Measurements from ENCODE around the gene C17orf75. TPM values are rescaled to one million over a fixed set of nuclear protein-coding genes. Genes with fewer than 3 reads are reported as not detected.
A peak's percentile ranks its signal among the peaks of the same experiment; 100 is the strongest.
"Not testable (repeated sequence)": the region's sequence is repeated elsewhere in the genome, so short reads cannot be mapped to it uniquely, and the experiment has no call there.

C17orf75 gene
- total and polyA plus RNA-seq, 2 experiments from 2014 or later = 35.9 to 43.3 TPM

DNA sequence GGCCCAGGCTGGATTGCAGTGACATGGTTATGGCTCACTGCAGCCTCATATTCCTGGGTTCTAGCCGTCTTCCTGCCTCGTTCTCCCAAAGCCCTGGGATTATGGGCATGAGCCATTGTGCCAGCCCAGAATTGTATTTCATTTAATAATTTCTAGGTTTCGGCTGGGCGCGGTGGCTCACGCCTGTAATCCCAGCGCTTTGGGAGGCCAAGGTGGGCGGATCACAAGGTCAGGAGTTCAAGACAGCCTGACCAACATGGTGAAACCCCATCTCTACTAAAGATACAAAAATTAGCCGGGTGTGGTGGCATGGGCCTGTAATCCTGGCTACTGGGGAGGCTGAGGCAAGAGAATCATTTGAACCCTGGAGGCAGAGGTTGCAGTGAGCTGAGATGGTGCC, 10.8 kb upstream of the C17orf75 start:
- H3K4me1 ChIP-seq (ENCODE audit: insufficient read depth) = peaks cover 15% of the 10 kb centered on the region
- H3K4me1 Mint-ChIP-seq = peaks cover 22% of the 10 kb centered on the region
- not testable (repeated sequence) for DNase-seq (ENCODE audit: low spot score); H3K9me3 Mint-ChIP-seq; H3K27ac Mint-ChIP-seq; H3K9me2 ChIP-seq (ENCODE audit: insufficient read depth); H3K27me3 ChIP-seq (ENCODE audit: insufficient read depth); H3K27ac ChIP-seq (ENCODE audit: low read depth); H2AFZ ChIP-seq; ATAC-seq
- H3K27me3 Mint-ChIP-seq (ENCODE audit: insufficient read depth, low read depth, poor library complexity) = peaks cover 13% of the 10 kb centered on the region
- peaks cover 46% of the 10 kb centered on the region for H3K36me3 ChIP-seq (ENCODE audit: insufficient read depth)
- peak overlapping the region; percentile 89 for H3K4me3 ChIP-seq
- peaks cover 56% of the 10 kb centered on the region for H4K20me1 ChIP-seq (replicated peaks; ENCODE audit: insufficient read depth)
- H3K4me2 ChIP-seq = peak overlapping the region; percentile 81
- peaks cover 18% of the 10 kb centered on the region; the same call in 1 of the 2 replicates for H3F3A ChIP-seq (replicated peaks; ENCODE audit: low read depth)
- peak overlapping the region; percentile 99 for H3K4me3 Mint-ChIP-seq
- peaks cover 70% of the 10 kb centered on the region for H3K36me3 Mint-ChIP-seq (ENCODE audit: low read depth)
- H3K79me2 ChIP-seq (replicated peaks; ENCODE audit: insufficient read depth) = peaks cover 76% of the 10 kb centered on the region

DNA sequence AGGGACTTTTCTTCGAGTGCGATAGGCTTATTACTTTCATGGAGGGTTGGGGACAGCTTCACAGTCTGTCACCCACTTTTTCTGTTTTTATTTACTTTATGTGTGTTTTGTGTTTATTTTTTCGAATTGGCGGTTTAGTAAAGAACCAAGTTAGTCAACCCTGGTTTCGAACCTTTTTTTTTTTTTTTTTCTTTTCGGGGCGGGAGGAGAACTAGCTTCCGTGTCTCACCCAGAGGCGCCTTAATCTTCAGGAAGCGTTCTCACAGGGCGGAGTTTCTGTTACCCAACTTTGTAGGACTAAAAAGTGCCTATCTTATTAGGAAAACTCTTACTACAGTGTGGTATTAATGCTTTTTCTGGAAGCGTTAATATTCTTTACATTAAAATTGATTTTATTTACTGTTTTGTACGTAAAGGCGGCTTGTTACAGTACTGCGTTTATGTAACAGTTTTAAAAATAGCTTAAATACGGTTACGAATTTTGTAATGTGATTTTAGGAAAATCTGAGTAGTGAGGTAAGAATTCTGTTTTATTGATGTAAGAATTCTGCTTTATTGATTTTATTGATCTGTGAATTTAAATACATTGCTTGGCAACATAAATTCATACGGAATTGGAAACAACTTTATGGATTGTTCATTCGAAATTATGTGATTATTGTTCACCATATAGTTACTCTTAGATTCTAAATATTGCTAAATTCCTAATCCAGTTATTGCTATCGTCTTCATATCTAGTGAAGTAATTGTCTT, 8.9 kb upstream of the C17orf75 start:
- peak overlapping the region; percentile 99 for H3K4me3 Mint-ChIP-seq
- peaks cover 18% of the 10 kb centered on the region; the same call in 1 of the 2 replicates for H3F3A ChIP-seq (replicated peaks; ENCODE audit: low read depth)
- peak overlapping the region; percentile 81 for H3K4me2 ChIP-seq
- H4K20me1 ChIP-seq (replicated peaks; ENCODE audit: insufficient read depth) = peaks cover 45% of the 10 kb centered on the region
- H3K9me2 ChIP-seq (ENCODE audit: insufficient read depth) = no peaks in the 10 kb centered on the region
- DNase-seq (ENCODE audit: low spot score) (peak; percentile 49), ATAC-seq (peak; percentile 7; the same call in 1 of the 3 replicates)
- no peaks in the 10 kb centered on the region for H3K9me3 Mint-ChIP-seq
- H3K27me3 Mint-ChIP-seq (ENCODE audit: insufficient read depth, low read depth, poor library complexity) = peaks cover 13% of the 10 kb centered on the region
- peaks cover 58% of the 10 kb centered on the region for H3K79me2 ChIP-seq (replicated peaks; ENCODE audit: insufficient read depth)
- H3K27ac Mint-ChIP-seq = peak overlapping the region; percentile 100
- peaks cover 15% of the 10 kb centered on the region for H3K4me1 ChIP-seq (ENCODE audit: insufficient read depth)
- peaks cover 31% of the 10 kb centered on the region; the same call in 1 of the 2 replicates for H3K36me3 ChIP-seq (ENCODE audit: insufficient read depth)
- H3K36me3 Mint-ChIP-seq (ENCODE audit: low read depth) = peaks cover 60% of the 10 kb centered on the region
- peak overlapping the region; percentile 89 for H3K4me3 ChIP-seq
- H3K27ac ChIP-seq (ENCODE audit: low read depth) = peak overlapping the region; percentile 97
- H2AFZ ChIP-seq = no peak overlapping the region
- no peaks in the 10 kb centered on the region for H3K27me3 ChIP-seq (ENCODE audit: insufficient read depth)
- no peak for TF ChIP-seq JUNB (IDR thresholded peaks at IDR 0.05; ENCODE audit: unreplicated experiment)
- TF ChIP-seq, protein P1, sequence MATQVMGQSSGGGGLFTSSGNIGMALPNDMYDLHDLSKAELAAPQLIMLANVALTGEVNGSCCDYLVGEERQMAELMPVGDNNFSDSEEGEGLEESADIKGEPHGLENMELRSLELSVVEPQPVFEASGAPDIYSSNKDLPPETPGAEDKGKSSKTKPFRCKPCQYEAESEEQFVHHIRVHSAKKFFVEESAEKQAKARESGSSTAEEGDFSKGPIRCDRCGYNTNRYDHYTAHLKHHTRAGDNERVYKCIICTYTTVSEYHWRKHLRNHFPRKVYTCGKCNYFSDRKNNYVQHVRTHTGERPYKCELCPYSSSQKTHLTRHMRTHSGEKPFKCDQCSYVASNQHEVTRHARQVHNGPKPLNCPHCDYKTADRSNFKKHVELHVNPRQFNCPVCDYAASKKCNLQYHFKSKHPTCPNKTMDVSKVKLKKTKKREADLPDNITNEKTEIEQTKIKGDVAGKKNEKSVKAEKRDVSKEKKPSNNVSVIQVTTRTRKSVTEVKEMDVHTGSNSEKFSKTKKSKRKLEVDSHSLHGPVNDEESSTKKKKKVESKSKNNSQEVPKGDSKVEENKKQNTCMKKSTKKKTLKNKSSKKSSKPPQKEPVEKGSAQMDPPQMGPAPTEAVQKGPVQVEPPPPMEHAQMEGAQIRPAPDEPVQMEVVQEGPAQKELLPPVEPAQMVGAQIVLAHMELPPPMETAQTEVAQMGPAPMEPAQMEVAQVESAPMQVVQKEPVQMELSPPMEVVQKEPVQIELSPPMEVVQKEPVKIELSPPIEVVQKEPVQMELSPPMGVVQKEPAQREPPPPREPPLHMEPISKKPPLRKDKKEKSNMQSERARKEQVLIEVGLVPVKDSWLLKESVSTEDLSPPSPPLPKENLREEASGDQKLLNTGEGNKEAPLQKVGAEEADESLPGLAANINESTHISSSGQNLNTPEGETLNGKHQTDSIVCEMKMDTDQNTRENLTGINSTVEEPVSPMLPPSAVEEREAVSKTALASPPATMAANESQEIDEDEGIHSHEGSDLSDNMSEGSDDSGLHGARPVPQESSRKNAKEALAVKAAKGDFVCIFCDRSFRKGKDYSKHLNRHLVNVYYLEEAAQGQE (IDR thresholded peaks at IDR 0.05; ENCODE audit: unreplicated experiment) = no peak
- no peak for TF ChIP-seq EZH2 (IDR thresholded peaks at IDR 0.05; ENCODE audit: low read depth, unreplicated experiment)
- no peak for TF ChIP-seq POLR2AphosphoS5 (IDR thresholded peaks at IDR 0.05; ENCODE audit: low read depth)
- peaks cover 22% of the 10 kb centered on the region for H3K4me1 Mint-ChIP-seq
